GM12878 (cell line): ENCODE data around the gene RALGPS2. TPM values are rescaled to one million over a fixed set of nuclear protein-coding genes. Genes with fewer than 3 reads are reported as not detected.

Experiments used
- ATAC-seq: fragments of 200-7000 bp; cut with Tn5 transposase; 3 replicates; pipeline ENCODE4 v1.9.1; 2020; ENCODE audit warnings: mild to moderate bottlenecking, moderate library complexity
- BruUV-seq: library from RNA; stranded (reverse); fragments of 400-500 nt; replicated peaks from 2 replicates; lab custom pipeline; 2021; lab: Mats Ljungman, UMichigan
- CTCF ChIA-PET: fragments of 300-600 bp; sonication (Branson Sonifier 250); formaldehyde crosslinking; extraction: SDS; loops from one replicate; lab custom pipeline; 2021; ENCODE audit warnings: inconsistent platforms; lab: Yijun Ruan, JAX
- POLR2A ChIA-PET: fragments of 350-600 bp; formaldehyde crosslinking; extraction: SDS; loops from one replicate; lab custom pipeline; 2021; ENCODE audit warnings: inconsistent platforms; lab: Charles Lee
- RAD21 ChIA-PET: fragments of 300-600 bp; sonication (Branson Sonifier 250); formaldehyde crosslinking; loops from one replicate; lab custom pipeline; 2023; ENCODE audit warnings: antibody characterized with exemption; ENCODE audit not compliant: unreplicated experiment; lab: Charles Lee
- SMC1A ChIA-PET: fragments of 300-600 bp; sonication (Branson Sonifier 250); formaldehyde crosslinking; loops from one replicate; lab custom pipeline; 2023; ENCODE audit not compliant: unreplicated experiment, uncharacterized antibody; lab: Charles Lee
- DNase-seq: peaks from one replicate; pipeline ENCODE4 v3.0.0-alpha.2; 2011; ENCODE audit warnings: low read depth, low spot score
- FAIRE-seq: peaks from 3 replicates; lab custom pipeline; 2011; peaks lifted over from hg19 to GRCh38; lab: Jason Lieb, UNC
- H2AFZ ChIP-seq: 2 replicates; pipeline ENCODE4 v1.6.0; 2011; ENCODE audit warnings: low read depth, low read length, control low read depth; ENCODE audit not compliant: control insufficient read depth
- H3K27ac ChIP-seq: 2 replicates; pipeline ENCODE4 v1.5.1; 2011; ENCODE audit warnings: control low read depth; ENCODE audit not compliant: control insufficient read depth, insufficient read depth
- H3K27me3 ChIP-seq, 2 experiments: replicated peaks in 1 of 2; 2 replicates each; pipeline versions ENCODE4 v1.6.0 to v1.6.1; 2011; ENCODE audit warnings: low read length in 1 of 2; ENCODE audit not compliant: control insufficient read depth in 2 of 2, insufficient read depth in 2 of 2
- H3K36me3 ChIP-seq, 2 experiments: 2 replicates each; pipeline ENCODE4 v1.5.1; 2011; ENCODE audit warnings: low read length in 1 of 2; ENCODE audit not compliant: control insufficient read depth in 2 of 2, insufficient read depth in 2 of 2
- H3K4me1 ChIP-seq: 2 replicates; pipeline ENCODE4 v1.6.1; 2011; ENCODE audit warnings: mild to moderate bottlenecking, low read length, moderate library complexity, mixed read lengths; ENCODE audit not compliant: control insufficient read depth, insufficient read depth
- H3K4me2 ChIP-seq: 2 replicates; pipeline ENCODE4 v1.6.0; 2011; ENCODE audit warnings: control low read depth; ENCODE audit not compliant: control insufficient read depth, insufficient read depth
- H3K4me3 ChIP-seq: fragments of 200-600 bp; sonication (generic); 2 replicates; pipeline ENCODE4 v1.5.1; 2016
- H3K79me2 ChIP-seq: 2 replicates; pipeline ENCODE4 v1.6.0; 2011; ENCODE audit warnings: low read length; ENCODE audit not compliant: control insufficient read depth, insufficient read depth
- H3K9ac ChIP-seq: 2 replicates; pipeline ENCODE4 v1.8.0; 2011; ENCODE audit warnings: low read length, control low read depth, mixed read lengths; ENCODE audit not compliant: control insufficient read depth, insufficient read depth
- H3K9me3 ChIP-seq: replicated peaks from 3 replicates; pipeline ENCODE4 v1.5.1; 2011; ENCODE audit warnings: mild to moderate bottlenecking, low read length; ENCODE audit not compliant: control insufficient read depth, insufficient read depth
- H4K20me1 ChIP-seq: 2 replicates; pipeline ENCODE4 v1.6.0; 2011; ENCODE audit not compliant: control insufficient read depth, insufficient read depth
- BACH1 ChIP-seq: fragments of 450-650 bp; IDR thresholded peaks from 2 replicates; pipeline ENCODE4 v1.6.1; 2017; ENCODE audit warnings: mild to moderate bottlenecking, borderline replicate concordance
- BRCA1 ChIP-seq: IDR thresholded peaks from 2 replicates; pipeline ENCODE4 v1.6.1; 2011; ENCODE audit warnings: low read depth, low read length, improper control_type of control experiment
- CEBPB ChIP-seq, 2 experiments: fragments of 150-350 bp in 1 of 2; IDR thresholded peaks; 2 replicates each; pipeline ENCODE4 v1.6.1; 2012 to 2014; ENCODE audit warnings: low read depth in 2 of 2, low read length in 2 of 2, borderline replicate concordance in 1 of 2, inconsistent platforms in 1 of 2
- DPF2 ChIP-seq: fragments of 450-650 bp; IDR thresholded peaks from 2 replicates; pipeline ENCODE4 v1.6.1; 2017; ENCODE audit warnings: mild to moderate bottlenecking
- EED ChIP-seq: sonication (generic); IDR thresholded peaks from 2 replicates; pipeline ENCODE4 v1.6.1; 2016; ENCODE audit warnings: antibody characterized with exemption, low read depth
- IKZF1 ChIP-seq: fragments of 450-650 bp; conservative IDR thresholded peaks from 2 replicates; pipeline ENCODE4 v1.6.1; 2017; ENCODE audit warnings: antibody characterized with exemption, mild to moderate bottlenecking
- IKZF2 ChIP-seq, 2 experiments: fragments of 450-650 bp; IDR thresholded peaks; 2 replicates each; pipeline ENCODE4 v1.6.1; 2017; ENCODE audit warnings: mild to moderate bottlenecking in 2 of 2, moderate library complexity in 2 of 2
- MTA2 ChIP-seq: fragments of 450-650 bp; IDR thresholded peaks from 2 replicates; pipeline ENCODE4 v1.6.1; 2016; ENCODE audit warnings: low read depth, mild to moderate bottlenecking, moderate library complexity
- NFYB ChIP-seq: IDR thresholded peaks from 2 replicates; pipeline ENCODE4 v1.6.1; 2011; ENCODE audit warnings: low read depth, mild to moderate bottlenecking, low read length, improper control_type of control experiment, moderate library complexity; ENCODE audit not compliant: insufficient read depth
- PAX8 ChIP-seq: fragments of 450-650 bp; IDR thresholded peaks from 2 replicates; pipeline ENCODE4 v1.6.1; 2017; ENCODE audit warnings: mild to moderate bottlenecking, moderate library complexity
- SMAD5 ChIP-seq: IDR thresholded peaks from 2 replicates; pipeline ENCODE4 v1.6.1; 2016; ENCODE audit warnings: antibody characterized with exemption, low read depth
- SMC3 ChIP-seq: IDR thresholded peaks from 2 replicates; pipeline ENCODE4 v1.6.1; 2011; ENCODE audit warnings: low read length, improper control_type of control experiment, borderline replicate concordance
- TCF12 ChIP-seq: IDR thresholded peaks from 2 replicates; pipeline ENCODE4 v1.6.1; 2011; ENCODE audit warnings: low read depth, mild to moderate bottlenecking, low read length
- YBX1 ChIP-seq: fragments of 450-650 bp; IDR thresholded peaks from 2 replicates; pipeline ENCODE4 v1.6.1; 2016; ENCODE audit warnings: antibody characterized with exemption
- ZBED1 ChIP-seq: IDR thresholded peaks from 2 replicates; pipeline ENCODE4 v1.6.1; 2016; ENCODE audit warnings: borderline replicate concordance
- ZNF24 ChIP-seq: fragments of 450-650 bp; IDR thresholded peaks from 2 replicates; pipeline ENCODE4 v1.6.1; 2017; ENCODE audit warnings: antibody characterized with exemption, mild to moderate bottlenecking
- ZNF592 ChIP-seq: fragments of 450-650 bp; IDR thresholded peaks from 2 replicates; pipeline ENCODE4 v1.6.1; 2017; ENCODE audit warnings: mild to moderate bottlenecking, moderate library complexity
- WGBS: methylation state at CpG from one replicate; pipeline ENCODE4 v1.1.6; 2016; ENCODE audit warnings: low lambda C conversion rate; ENCODE audit not compliant: insufficient replicate concordance, insufficient coverage; ENCODE audit errors: missing lambda C conversion rate; 5-methylcytosine and 5-hydroxymethylcytosine counted together
- in situ Hi-C: fragments of 300-500 bp; cut with MboI; formaldehyde crosslinking; loops from 9 replicates; pipeline ENCODE4 v1.14.3; 2018; ENCODE audit warnings: mixed read lengths
- intact Hi-C: fragments of 100-400 bp; cut with micrococcal nuclease; formaldehyde crosslinking; loops from one replicate; pipeline ENCODE4 v1.14.2; 2022; ENCODE audit not compliant: unreplicated experiment
- polyA plus RNA-seq, 11 experiments: library from polyadenylated mRNA; depleted of rRNA in 4 of 11; unstranded in 6 of 11; stranded (reverse) in 5 of 11; fragments of >200 nt; fragmentation: Nextera tagmentation in 4 of 11; fragmentation: Illumina TruSeq in 1 of 11; extraction: Ambion mirVana in 4 of 11; extraction: Trizol in 1 of 11; gene quantifications; 1 replicate in 1 of 11; 2 replicates in 10 of 11; pipeline versions ENCODE4 v1.2.1 to v1.2.3, GENCODE V29; 2011 to 2016; ENCODE audit warnings: inconsistent platforms in 2 of 11, missing spikeins in 2 of 11, low read depth in 1 of 11
- total RNA-seq, 4 experiments: library from RNA; depleted of rRNA in 3 of 4; stranded (reverse); fragments of >200 nt in 3 of 4; fragmentation: Illumina TruSeq in 1 of 4; extraction: Trizol in 1 of 4; gene quantifications; 2 replicates each; pipeline versions ENCODE4 v1.2.1 to v1.2.3, GENCODE V29; 2013 to 2021
- TF ChIP-seq, protein P1 (sequence below): fragments of 450-650 bp; formaldehyde crosslinking; IDR thresholded peaks from 2 replicates; pipeline ENCODE4 v1.4.0; 2020; ENCODE audit warnings: mild to moderate bottlenecking, moderate library complexity

The RALGPS2 gene
- total and polyA plus RNA-seq, 10 of the 15 experiments (the other 5 are each of a cell fraction or from before 2014, with no cell fraction given), result 0.08 to 3.7 (median 0.50) TPM

GRCh38 chr1:178808529-178808928 is 83.5 kb downstream of the RALGPS2 start:
- RAD21 ChIA-PET, result no interaction called here
- Histone ChIP-seq H3K36me3 (no peaks in the 10 kb centered on the region), H3K4me3 (no peak overlapping the region), H3K4me1 (no peaks in the 10 kb centered on the region), H2AFZ (no peak overlapping the region), H3K9ac (no peak overlapping the region), H3K79me2 (no peaks in the 10 kb centered on the region), H3K9me3 (no peaks in the 10 kb centered on the region), H4K20me1 (no peaks in the 10 kb centered on the region), H3K4me2 (no peak overlapping the region), H3K27ac (no peak overlapping the region), H3K27me3 (no peaks in the 10 kb centered on the region)
- no TSS peak for BruUV-seq
- SMC1A ChIA-PET, result no interaction called here
- in situ Hi-C loops (no loop called here), intact Hi-C loops (no loop called here)
- 65% methylated on average over 3 of the region's 3 CpGs for whole genome bisulfite sequencing
- DNase-seq (no peak), FAIRE-seq (no peak), ATAC-seq (no peak)
- POLR2A ChIA-PET, result no interaction called here
- TF ChIP-seq, protein P1, sequence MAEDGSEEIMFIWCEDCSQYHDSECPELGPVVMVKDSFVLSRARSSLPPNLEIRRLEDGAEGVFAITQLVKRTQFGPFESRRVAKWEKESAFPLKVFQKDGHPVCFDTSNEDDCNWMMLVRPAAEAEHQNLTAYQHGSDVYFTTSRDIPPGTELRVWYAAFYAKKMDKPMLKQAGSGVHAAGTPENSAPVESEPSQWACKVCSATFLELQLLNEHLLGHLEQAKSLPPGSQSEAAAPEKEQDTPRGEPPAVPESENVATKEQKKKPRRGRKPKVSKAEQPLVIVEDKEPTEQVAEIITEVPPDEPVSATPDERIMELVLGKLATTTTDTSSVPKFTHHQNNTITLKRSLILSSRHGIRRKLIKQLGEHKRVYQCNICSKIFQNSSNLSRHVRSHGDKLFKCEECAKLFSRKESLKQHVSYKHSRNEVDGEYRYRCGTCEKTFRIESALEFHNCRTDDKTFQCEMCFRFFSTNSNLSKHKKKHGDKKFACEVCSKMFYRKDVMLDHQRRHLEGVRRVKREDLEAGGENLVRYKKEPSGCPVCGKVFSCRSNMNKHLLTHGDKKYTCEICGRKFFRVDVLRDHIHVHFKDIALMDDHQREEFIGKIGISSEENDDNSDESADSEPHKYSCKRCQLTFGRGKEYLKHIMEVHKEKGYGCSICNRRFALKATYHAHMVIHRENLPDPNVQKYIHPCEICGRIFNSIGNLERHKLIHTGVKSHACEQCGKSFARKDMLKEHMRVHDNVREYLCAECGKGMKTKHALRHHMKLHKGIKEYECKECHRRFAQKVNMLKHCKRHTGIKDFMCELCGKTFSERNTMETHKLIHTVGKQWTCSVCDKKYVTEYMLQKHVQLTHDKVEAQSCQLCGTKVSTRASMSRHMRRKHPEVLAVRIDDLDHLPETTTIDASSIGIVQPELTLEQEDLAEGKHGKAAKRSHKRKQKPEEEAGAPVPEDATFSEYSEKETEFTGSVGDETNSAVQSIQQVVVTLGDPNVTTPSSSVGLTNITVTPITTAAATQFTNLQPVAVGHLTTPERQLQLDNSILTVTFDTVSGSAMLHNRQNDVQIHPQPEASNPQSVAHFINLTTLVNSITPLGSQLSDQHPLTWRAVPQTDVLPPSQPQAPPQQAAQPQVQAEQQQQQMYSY, result no peak
- TF ChIP-seq NFYB (no peak), SMAD5 (no peak), TCF12 (no peak), YBX1 (no peak), BRCA1 (no peak), ZBED1 (no peak), EED (no peak), DPF2 (no peak), IKZF2 (IDR thresholded peaks at IDR 0.05) (no peak), IKZF1 (no peak), MTA2 (no peak), ZNF592 (no peak), PAX8 (no peak), SMC3 (no peak), CEBPB (IDR thresholded peaks at IDR 0.05; ENCODE audit: borderline replicate concordance in 1 of 2, low read depth in 2 of 2, low read length in 2 of 2) (no peak), ZNF24 (no peak), BACH1 (no peak)
- CTCF ChIA-PET, result interaction anchor here (1.2 kb wide), 1 partner anchor 9 kb away, joined by 3 read pairs; no protein-coding TSS in a partner anchor
